ENCODE data around the gene MSANTD3. TPM values are rescaled to one million over a fixed set of nuclear protein-coding genes. Genes with fewer than 3 reads are reported as not detected.

MSANTD3 gene
- total and polyA plus RNA-seq, 9 of the 15 experiments (the other 6 are each of a cell fraction or from before 2014, with no cell fraction given) = 9.4 to 28.7 (median 22.3) TPM

DNA sequence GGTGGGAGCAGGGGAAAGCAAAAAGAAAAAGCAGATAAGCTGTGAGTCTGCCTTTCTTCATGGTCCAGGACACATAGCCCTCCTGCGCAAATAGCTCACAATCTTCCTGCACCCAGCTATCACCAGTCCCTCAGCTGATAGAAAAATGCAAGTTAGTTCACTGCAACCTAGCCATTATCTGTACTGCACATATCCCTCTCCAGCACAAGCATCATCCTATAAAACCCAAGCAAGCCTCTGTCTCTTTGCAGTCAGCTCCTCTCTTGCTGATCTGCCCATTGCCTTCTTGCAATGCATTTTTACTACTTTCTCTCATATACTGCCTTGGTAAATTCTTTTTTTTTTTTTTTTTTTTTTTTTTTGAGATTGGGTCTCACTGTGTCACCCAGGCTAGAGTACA lies 20.0 kb upstream of the MSANTD3 start (continued):
- TF ChIP-seq, protein P1, sequence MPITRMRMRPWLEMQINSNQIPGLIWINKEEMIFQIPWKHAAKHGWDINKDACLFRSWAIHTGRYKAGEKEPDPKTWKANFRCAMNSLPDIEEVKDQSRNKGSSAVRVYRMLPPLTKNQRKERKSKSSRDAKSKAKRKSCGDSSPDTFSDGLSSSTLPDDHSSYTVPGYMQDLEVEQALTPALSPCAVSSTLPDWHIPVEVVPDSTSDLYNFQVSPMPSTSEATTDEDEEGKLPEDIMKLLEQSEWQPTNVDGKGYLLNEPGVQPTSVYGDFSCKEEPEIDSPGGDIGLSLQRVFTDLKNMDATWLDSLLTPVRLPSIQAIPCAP (CRISPR knock-in tag; IDR thresholded peaks at IDR 0.05; ENCODE audit: borderline replicate concordance) = no peak
- TF ChIP-seq ZKSCAN3 (CRISPR knock-in tag; IDR thresholded peaks at IDR 0.05) = no peak
- TF ChIP-seq EP400 (IDR thresholded peaks at IDR 0.05) = no peak
- no peak for TF ChIP-seq CBFB (CRISPR knock-in tag; IDR thresholded peaks at IDR 0.05)
- TF ChIP-seq ARHGAP35 (IDR thresholded peaks at IDR 0.05; ENCODE audit: partially characterized antibody) = no peak
- no peak for TF ChIP-seq ZSCAN32 (CRISPR knock-in tag; IDR thresholded peaks at IDR 0.05)
- no peak for TF ChIP-seq TAF15 (IDR thresholded peaks at IDR 0.05; ENCODE audit: low read depth, low read length)
- no peak for TF ChIP-seq SAFB2 (IDR thresholded peaks at IDR 0.05; ENCODE audit: borderline replicate concordance, low read depth, low read length, severe bottlenecking)
- no peak for TF ChIP-seq POLR3A (IDR thresholded peaks at IDR 0.05; ENCODE audit: borderline replicate concordance, extremely low read depth, insufficient read depth, insufficient read length)
- no peak for TF ChIP-seq DMBX1 (CRISPR knock-in tag; IDR thresholded peaks at IDR 0.05; ENCODE audit: borderline replicate concordance)
- no peak for TF ChIP-seq ZNF561 (CRISPR knock-in tag; conservative IDR thresholded peaks at IDR 0.05)
- no peak for TF ChIP-seq SOX6 (IDR thresholded peaks at IDR 0.05)
- TF ChIP-seq, protein P2, sequence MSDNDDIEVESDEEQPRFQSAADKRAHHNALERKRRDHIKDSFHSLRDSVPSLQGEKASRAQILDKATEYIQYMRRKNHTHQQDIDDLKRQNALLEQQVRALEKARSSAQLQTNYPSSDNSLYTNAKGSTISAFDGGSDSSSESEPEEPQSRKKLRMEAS (CRISPR knock-in tag; IDR thresholded peaks at IDR 0.05) = no peak
- TF ChIP-seq, protein P3, sequence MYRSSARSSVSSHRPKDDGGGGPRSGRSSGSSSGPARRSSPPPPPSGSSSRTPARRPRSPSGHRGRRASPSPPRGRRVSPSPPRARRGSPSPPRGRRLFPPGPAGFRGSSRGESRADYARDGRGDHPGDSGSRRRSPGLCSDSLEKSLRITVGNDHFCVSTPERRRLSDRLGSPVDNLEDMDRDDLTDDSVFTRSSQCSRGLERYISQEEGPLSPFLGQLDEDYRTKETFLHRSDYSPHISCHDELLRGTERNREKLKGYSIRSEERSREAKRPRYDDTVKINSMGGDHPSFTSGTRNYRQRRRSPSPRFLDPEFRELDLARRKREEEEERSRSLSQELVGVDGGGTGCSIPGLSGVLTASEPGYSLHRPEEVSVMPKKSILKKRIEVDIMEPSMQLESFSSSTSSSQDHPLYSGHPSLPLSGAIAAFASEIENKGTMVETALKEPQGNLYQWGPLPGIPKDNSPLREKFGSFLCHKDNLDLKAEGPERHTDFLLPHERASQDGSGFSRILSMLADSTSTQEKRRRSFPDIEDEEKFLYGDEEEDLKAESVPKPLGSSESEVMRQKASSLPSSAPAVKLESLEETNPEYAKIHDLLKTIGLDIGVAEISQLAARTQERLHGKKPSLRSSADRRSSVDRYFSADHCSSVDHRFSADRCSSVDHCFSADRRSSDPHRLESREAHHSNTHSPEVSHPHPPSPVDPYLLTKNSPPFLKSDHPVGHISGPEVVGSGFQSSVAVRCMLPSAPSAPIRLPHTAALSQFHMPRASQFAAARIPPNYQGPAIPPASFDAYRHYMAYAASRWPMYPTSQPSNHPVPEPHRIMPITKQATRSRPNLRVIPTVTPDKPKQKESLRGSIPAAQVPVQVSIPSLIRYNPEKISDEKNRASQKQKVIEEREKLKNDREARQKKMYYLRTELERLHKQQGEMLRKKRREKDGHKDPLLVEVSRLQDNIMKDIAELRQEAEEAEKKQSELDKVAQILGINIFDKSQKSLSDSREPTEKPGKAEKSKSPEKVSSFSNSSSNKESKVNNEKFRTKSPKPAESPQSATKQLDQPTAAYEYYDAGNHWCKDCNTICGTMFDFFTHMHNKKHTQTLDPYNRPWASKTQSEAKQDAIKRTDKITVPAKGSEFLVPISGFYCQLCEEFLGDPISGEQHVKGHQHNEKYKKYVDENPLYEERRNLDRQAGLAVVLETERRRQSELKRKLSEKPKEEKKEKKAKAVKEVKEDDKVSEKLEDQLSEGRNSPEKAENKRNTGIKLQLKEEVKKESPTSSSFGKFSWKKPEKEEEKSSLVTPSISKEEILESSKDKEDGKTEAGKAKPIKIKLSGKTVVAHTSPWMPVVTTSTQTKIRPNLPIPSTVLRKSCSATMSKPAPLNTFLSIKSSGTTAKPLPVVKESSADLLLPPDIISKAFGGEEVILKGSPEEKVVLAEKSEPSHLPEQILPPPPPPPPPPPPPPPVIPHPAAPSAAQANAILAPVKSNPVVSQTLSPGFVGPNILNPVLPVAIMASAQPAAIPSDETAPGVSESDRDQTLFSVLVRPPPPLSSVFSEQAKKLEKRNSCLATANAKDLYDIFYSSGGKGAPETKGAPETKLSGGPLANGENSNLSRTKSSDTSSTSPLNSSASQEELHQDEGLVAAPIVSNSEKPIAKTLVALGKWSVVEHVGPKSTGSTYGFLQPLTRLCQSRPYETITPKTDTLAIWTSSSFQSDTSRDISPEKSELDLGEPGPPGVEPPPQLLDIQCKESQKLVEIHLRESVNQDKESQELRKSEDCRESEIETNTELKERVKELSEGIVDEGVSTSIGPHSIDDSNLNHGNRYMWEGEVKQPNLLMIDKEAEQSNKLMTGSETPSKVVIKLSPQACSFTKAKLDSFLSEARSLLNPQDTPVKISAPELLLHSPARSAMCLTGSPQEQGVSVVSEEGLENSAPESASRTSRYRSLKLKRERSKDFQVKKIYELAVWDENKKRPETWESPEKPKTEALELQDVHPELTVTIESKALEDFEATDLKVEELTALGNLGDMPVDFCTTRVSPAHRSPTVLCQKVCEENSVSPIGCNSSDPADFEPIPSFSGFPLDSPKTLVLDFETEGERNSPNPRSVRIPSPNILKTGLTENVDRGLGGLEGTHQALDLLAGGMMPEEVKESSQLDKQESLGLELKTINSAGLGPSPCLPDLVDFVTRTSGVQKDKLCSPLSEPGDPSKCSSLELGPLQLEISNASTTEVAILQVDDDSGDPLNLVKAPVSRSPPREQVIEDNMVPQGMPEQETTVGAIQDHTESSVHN (IDR thresholded peaks at IDR 0.05; ENCODE audit: borderline replicate concordance in 1 of 2, low read depth in 1 of 2) = no peak
- no peak for TF ChIP-seq SRSF9 (IDR thresholded peaks at IDR 0.05; ENCODE audit: borderline replicate concordance, low read depth, low read length)
- TF ChIP-seq ETV6 (IDR thresholded peaks at IDR 0.05; ENCODE audit: borderline replicate concordance in 1 of 2, low read depth in 2 of 2, low read length in 1 of 2) = no peak
- TF ChIP-seq ETV6 (CRISPR knock-in tag; IDR thresholded peaks at IDR 0.05; ENCODE audit: borderline replicate concordance) = no peak

Data from K562 (cell line).